SK-N-SH (cell line): Measurements from ENCODE around the gene SLC24A3. TPM values are rescaled to one million over a fixed set of nuclear protein-coding genes. Genes with fewer than 3 reads are reported as not detected.

Experiments
- CTCF ChIA-PET: fragments of 300-600, 350-600 bp; formaldehyde crosslinking; extraction: SDS; loops from one replicate; lab custom pipeline; 2021; lab: Yijun Ruan, JAX
- POLR2A ChIA-PET: fragments of 350-600 bp; sonication (Branson Sonifier 250); formaldehyde crosslinking; extraction: SDS; loops from one replicate; lab custom pipeline; 2020; ENCODE audit warnings: antibody characterized with exemption, inconsistent platforms; lab: Yijun Ruan, JAX
- DNase-seq: peaks from one replicate; pipeline ENCODE4 v3.0.0; 2012
- H2AFZ ChIP-seq: fragments of 200-600 bp; sonication (generic); 2 replicates; pipeline ENCODE4 v1.8.1; 2016; ENCODE audit warnings: antibody characterized with exemption, mild to moderate bottlenecking, low read depth
- H3F3A ChIP-seq: fragments of 200-600 bp; sonication (generic); replicated peaks from 2 replicates; pipeline ENCODE3; 2016; ENCODE audit warnings: antibody characterized with exemption, mild to moderate bottlenecking; ENCODE audit not compliant: insufficient read depth
- H3K27ac ChIP-seq, 2 experiments: fragments of 200-500 bp in 1 of 2; fragments of 200-600 bp in 1 of 2; sonication (Bioruptor generic) in 1 of 2; sonication (generic), shearing (Covaris generic) in 1 of 2; 2 replicates each; pipeline versions ENCODE4 v1.5.1 to v1.6.1; 2014 to 2016; ENCODE audit warnings: low read depth in 2 of 2, inconsistent platforms in 1 of 2, low read length in 1 of 2, mild to moderate bottlenecking in 1 of 2, mixed read lengths in 1 of 2
- H3K27me3 ChIP-seq: fragments of 200-600 bp; sonication (generic), shearing (Covaris generic); 2 replicates; pipeline ENCODE4 v1.6.1; 2016; ENCODE audit warnings: mixed run types; ENCODE audit not compliant: insufficient read depth
- H3K36me3 ChIP-seq, 2 experiments: fragments of 200-500 bp in 1 of 2; fragments of 200-600 bp in 1 of 2; sonication (Bioruptor generic) in 1 of 2; sonication (generic) in 1 of 2; replicated peaks in 1 of 2; 2 replicates each; pipeline versions ENCODE3 to v1.5.1; 2014 to 2016; ENCODE audit warnings: low read length in 1 of 2, mild to moderate bottlenecking in 1 of 2; ENCODE audit not compliant: insufficient read depth in 2 of 2, control insufficient read depth in 1 of 2
- H3K4me1 ChIP-seq, 2 experiments: fragments of 200-500 bp in 1 of 2; fragments of 200-600 bp in 1 of 2; sonication (Bioruptor generic) in 1 of 2; sonication (generic), shearing (Covaris generic) in 1 of 2; 2 replicates each; pipeline versions ENCODE4 v1.5.1 to v1.6.1; 2014 to 2016; ENCODE audit warnings: low read depth in 1 of 2, low read length in 1 of 2, mixed run types in 1 of 2; ENCODE audit not compliant: insufficient read depth in 2 of 2, control insufficient read depth in 1 of 2
- H3K4me2 ChIP-seq: fragments of 200-600 bp; sonication (generic), shearing (Covaris generic); 2 replicates; pipeline ENCODE4 v1.6.1; 2017; ENCODE audit warnings: mixed run types
- H3K4me3 ChIP-seq, 2 experiments: fragments of 200-500 bp in 1 of 2; fragments of 200-600 bp in 1 of 2; sonication (Bioruptor generic) in 1 of 2; sonication (generic), shearing (Covaris generic) in 1 of 2; 2 replicates each; pipeline versions ENCODE4 v1.5.1 to v1.8.1; 2014 to 2016; ENCODE audit warnings: low read depth in 2 of 2, inconsistent platforms in 1 of 2, low read length in 1 of 2, mild to moderate bottlenecking in 1 of 2, mixed read lengths in 1 of 2, moderate library complexity in 1 of 2
- H3K79me2 ChIP-seq: fragments of 200-600 bp; sonication (generic); 2 replicates; pipeline ENCODE4 v1.8.1; 2017; ENCODE audit warnings: mild to moderate bottlenecking; ENCODE audit not compliant: insufficient read depth
- H3K9ac ChIP-seq: fragments of 200-600 bp; sonication (generic); 2 replicates; pipeline ENCODE4 v1.6.1; 2017; ENCODE audit warnings: mixed run types
- H3K9me2 ChIP-seq: fragments of 200-600 bp; sonication (generic); 2 replicates; pipeline ENCODE4 v1.6.1; 2017; ENCODE audit warnings: mixed run types
- H3K9me3 ChIP-seq: fragments of 200-600 bp; sonication (generic); 2 replicates; pipeline ENCODE4 v1.6.1; 2017; ENCODE audit warnings: mixed run types, mild to moderate bottlenecking, moderate library complexity
- H4K20me1 ChIP-seq: fragments of 200-600 bp; sonication (generic); 2 replicates; pipeline ENCODE4 v1.6.1; 2017; ENCODE audit warnings: mild to moderate bottlenecking, mixed run types; ENCODE audit not compliant: insufficient read depth
- ELF1 ChIP-seq: IDR thresholded peaks from 2 replicates; pipeline ENCODE4 v1.4.0; 2012
- EZH2phosphoT487 ChIP-seq: fragments of 200-600 bp; sonication (generic); IDR thresholded peaks from 2 replicates; pipeline ENCODE4 v1.6.1; 2017; ENCODE audit warnings: low read depth, mixed run types, mild to moderate bottlenecking, antibody characterized with exemption, moderate library complexity, borderline replicate concordance
- GABPA ChIP-seq: IDR thresholded peaks from 2 replicates; pipeline ENCODE4 v1.4.0; 2012; ENCODE audit warnings: low read depth, mild to moderate bottlenecking
- JUND ChIP-seq: IDR thresholded peaks from 2 replicates; pipeline ENCODE4 v1.4.0; 2012
- MEF2A ChIP-seq: IDR thresholded peaks from 2 replicates; pipeline ENCODE4 v1.4.0; 2012; ENCODE audit warnings: low read depth, borderline replicate concordance
- MXI1 ChIP-seq: IDR thresholded peaks from 2 replicates; pipeline ENCODE4 v1.6.1; 2012; ENCODE audit warnings: mild to moderate bottlenecking, low read depth, low read length, improper control_type of control experiment
- RAD21 ChIP-seq: IDR thresholded peaks from 2 replicates; pipeline ENCODE4 v1.6.1; 2012; ENCODE audit warnings: mild to moderate bottlenecking, low read length
- RCOR1 ChIP-seq: fragments of 150-350 bp; IDR thresholded peaks from 2 replicates; pipeline ENCODE4 v1.6.1; 2017; ENCODE audit warnings: antibody characterized with exemption, low read length
- RXRA ChIP-seq: IDR thresholded peaks from 2 replicates; pipeline ENCODE4 v1.4.0; 2012; ENCODE audit warnings: low read depth, mild to moderate bottlenecking, borderline replicate concordance
- SMC3 ChIP-seq: IDR thresholded peaks from 2 replicates; pipeline ENCODE4 v1.6.1; 2012; ENCODE audit warnings: low read depth, low read length, improper control_type of control experiment
- TEAD4 ChIP-seq: IDR thresholded peaks from 2 replicates; pipeline ENCODE4 v1.4.0; 2012; ENCODE audit warnings: mild to moderate bottlenecking, borderline replicate concordance; ENCODE audit not compliant: insufficient read depth
- WGBS: methylation state at CpG from one replicate; pipeline ENCODE4 v1.1.6; 2017; ENCODE audit warnings: low lambda C conversion rate; 5-methylcytosine and 5-hydroxymethylcytosine counted together
- polyA plus RNA-seq, 3 experiments: library from polyadenylated mRNA; depleted of rRNA; stranded (reverse); fragments of >200 nt; gene quantifications; 2 replicates each; pipeline ENCODE4 v1.2.3, GENCODE V29; 2012
- TF ChIP-seq, protein P1 (sequence below): fragments of 150-350 bp; IDR thresholded peaks from 2 replicates; pipeline ENCODE4 v1.6.1; 2017; ENCODE audit warnings: antibody characterized with exemption, low read length, low read depth, borderline replicate concordance
- TF ChIP-seq, protein P2 (sequence below): IDR thresholded peaks from 2 replicates; pipeline ENCODE4; 2012
- TF ChIP-seq, protein P3 (sequence below): IDR thresholded peaks from 2 replicates; pipeline ENCODE4 v1.6.1; 2012; ENCODE audit warnings: mild to moderate bottlenecking, low read depth, low read length, moderate library complexity
- TF ChIP-seq, protein P4 (sequence below): fragments of 200-600 bp; sonication (generic); IDR thresholded peaks from 2 replicates; pipeline ENCODE4 v1.6.1; 2017; ENCODE audit warnings: antibody characterized with exemption, mild to moderate bottlenecking, moderate library complexity

SLC24A3 gene
- polyA plus RNA-seq, 1 of the 3 experiments (the other 2 are of a cell fraction): not detected

DNA sequence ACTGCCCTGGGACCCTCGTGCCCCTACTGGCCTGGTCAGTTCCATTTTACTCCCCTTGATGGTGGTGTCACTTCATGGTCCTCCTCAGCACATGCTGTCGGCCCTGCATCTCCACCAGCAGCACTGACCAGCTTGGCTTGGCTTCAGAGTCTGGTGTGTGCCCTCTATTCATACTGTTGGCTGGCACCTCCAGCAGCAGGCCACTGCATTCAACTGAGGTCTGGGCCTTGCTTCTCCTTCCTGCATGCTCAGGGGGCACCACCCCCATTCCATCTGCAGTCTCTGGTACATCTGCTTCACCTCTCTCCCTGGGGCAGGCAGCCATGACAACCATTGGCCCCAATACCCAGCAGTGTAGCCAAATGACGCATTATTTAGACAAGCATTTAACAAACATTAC, 155.9 kb downstream of the SLC24A3 start (continued):
- no peak for TF ChIP-seq MEF2A
- TF ChIP-seq, protein P1, sequence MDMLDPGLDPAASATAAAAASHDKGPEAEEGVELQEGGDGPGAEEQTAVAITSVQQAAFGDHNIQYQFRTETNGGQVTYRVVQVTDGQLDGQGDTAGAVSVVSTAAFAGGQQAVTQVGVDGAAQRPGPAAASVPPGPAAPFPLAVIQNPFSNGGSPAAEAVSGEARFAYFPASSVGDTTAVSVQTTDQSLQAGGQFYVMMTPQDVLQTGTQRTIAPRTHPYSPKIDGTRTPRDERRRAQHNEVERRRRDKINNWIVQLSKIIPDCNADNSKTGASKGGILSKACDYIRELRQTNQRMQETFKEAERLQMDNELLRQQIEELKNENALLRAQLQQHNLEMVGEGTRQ: no peak
- no peak for TF ChIP-seq RCOR1
- TF ChIP-seq, protein P2, sequence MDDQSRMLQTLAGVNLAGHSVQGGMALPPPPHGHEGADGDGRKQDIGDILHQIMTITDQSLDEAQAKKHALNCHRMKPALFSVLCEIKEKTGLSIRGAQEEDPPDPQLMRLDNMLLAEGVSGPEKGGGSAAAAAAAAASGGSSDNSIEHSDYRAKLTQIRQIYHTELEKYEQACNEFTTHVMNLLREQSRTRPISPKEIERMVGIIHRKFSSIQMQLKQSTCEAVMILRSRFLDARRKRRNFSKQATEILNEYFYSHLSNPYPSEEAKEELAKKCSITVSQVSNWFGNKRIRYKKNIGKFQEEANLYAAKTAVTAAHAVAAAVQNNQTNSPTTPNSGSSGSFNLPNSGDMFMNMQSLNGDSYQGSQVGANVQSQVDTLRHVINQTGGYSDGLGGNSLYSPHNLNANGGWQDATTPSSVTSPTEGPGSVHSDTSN: no peak
- TF ChIP-seq JUND: no peak
- no peak for TF ChIP-seq RXRA

DNA sequence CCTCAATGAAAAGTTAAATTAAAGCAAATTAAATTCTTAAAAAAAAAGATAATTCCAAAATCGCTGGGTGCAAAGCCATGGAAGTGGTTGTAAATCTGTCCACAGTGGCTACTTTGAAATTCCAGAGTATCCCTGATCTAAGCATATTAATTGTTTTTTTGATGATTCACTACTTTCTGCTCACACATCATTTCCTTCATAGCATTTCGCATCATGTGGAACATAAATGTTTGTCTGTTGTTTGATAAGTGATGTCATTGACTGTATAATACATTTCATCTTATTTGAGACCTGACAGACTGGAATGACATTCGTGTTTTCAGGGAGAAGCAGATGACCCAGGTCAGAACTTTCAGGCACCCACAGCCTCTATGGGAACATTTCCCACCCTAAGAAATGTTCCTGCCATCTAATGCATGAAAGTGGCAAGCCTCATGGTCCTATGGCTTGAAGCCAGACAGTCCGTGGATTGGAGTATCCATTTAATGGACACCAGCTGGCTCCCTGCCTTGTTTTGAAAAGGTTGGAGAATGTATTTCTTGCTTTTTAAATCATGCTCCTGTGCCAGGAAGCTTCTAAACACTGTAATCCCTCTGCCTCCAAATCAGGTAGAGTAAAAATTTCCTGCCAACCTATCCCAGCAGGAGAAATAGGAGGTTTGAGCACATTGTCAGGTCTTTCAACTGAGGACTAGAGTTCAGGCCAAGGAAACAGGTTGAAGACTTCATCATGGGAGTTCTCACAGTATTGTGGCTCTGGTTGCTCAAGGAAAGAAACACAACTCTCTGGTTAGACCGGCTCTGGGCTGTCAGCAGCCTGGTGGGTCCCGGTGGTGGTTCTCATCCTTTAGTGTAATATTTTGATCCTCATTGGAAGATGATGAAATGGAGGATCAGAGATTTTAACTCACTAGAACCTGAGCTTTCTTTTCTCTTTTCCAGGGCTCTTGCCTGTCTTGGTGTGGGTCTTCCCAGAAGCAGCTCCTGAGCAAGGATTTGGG, 157.9 kb downstream of the SLC24A3 start:
- ChIA-PET POLR2A (no interaction called here), CTCF (no interaction called here)
- no peak for DNase-seq
- Histone ChIP-seq H3F3A (no peaks in the 10 kb centered on the region), H3K36me3 (no peaks in the 10 kb centered on the region), H3K27me3 (0 out of 2 replicates have a peak, but pooled peaks cover 7% of the 10 kb centered on the region), H2AFZ (no peak overlapping the region), H3K79me2 (no peaks in the 10 kb centered on the region), H3K4me1 (no peaks in the 10 kb centered on the region; a peak in 1 of 4 replicates), H3K4me3 (no peak overlapping the region), H3K9me3 (no peaks in the 10 kb centered on the region), H4K20me1 (no peaks in the 10 kb centered on the region), H3K27ac (no peak overlapping the region), H3K4me2 (no peak overlapping the region), H3K9ac (no peak overlapping the region), H3K9me2 (no peaks in the 10 kb centered on the region)
- TF ChIP-seq GABPA (no peak), EZH2phosphoT487 (no peak), ELF1 (no peak), SMC3 (no peak), TEAD4 (no peak), MXI1 (no peak), MEF2A (no peak), RAD21 (no peak)
- TF ChIP-seq, protein P3, sequence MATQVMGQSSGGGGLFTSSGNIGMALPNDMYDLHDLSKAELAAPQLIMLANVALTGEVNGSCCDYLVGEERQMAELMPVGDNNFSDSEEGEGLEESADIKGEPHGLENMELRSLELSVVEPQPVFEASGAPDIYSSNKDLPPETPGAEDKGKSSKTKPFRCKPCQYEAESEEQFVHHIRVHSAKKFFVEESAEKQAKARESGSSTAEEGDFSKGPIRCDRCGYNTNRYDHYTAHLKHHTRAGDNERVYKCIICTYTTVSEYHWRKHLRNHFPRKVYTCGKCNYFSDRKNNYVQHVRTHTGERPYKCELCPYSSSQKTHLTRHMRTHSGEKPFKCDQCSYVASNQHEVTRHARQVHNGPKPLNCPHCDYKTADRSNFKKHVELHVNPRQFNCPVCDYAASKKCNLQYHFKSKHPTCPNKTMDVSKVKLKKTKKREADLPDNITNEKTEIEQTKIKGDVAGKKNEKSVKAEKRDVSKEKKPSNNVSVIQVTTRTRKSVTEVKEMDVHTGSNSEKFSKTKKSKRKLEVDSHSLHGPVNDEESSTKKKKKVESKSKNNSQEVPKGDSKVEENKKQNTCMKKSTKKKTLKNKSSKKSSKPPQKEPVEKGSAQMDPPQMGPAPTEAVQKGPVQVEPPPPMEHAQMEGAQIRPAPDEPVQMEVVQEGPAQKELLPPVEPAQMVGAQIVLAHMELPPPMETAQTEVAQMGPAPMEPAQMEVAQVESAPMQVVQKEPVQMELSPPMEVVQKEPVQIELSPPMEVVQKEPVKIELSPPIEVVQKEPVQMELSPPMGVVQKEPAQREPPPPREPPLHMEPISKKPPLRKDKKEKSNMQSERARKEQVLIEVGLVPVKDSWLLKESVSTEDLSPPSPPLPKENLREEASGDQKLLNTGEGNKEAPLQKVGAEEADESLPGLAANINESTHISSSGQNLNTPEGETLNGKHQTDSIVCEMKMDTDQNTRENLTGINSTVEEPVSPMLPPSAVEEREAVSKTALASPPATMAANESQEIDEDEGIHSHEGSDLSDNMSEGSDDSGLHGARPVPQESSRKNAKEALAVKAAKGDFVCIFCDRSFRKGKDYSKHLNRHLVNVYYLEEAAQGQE: no peak
- TF ChIP-seq, protein P4, sequence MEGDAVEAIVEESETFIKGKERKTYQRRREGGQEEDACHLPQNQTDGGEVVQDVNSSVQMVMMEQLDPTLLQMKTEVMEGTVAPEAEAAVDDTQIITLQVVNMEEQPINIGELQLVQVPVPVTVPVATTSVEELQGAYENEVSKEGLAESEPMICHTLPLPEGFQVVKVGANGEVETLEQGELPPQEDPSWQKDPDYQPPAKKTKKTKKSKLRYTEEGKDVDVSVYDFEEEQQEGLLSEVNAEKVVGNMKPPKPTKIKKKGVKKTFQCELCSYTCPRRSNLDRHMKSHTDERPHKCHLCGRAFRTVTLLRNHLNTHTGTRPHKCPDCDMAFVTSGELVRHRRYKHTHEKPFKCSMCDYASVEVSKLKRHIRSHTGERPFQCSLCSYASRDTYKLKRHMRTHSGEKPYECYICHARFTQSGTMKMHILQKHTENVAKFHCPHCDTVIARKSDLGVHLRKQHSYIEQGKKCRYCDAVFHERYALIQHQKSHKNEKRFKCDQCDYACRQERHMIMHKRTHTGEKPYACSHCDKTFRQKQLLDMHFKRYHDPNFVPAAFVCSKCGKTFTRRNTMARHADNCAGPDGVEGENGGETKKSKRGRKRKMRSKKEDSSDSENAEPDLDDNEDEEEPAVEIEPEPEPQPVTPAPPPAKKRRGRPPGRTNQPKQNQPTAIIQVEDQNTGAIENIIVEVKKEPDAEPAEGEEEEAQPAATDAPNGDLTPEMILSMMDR: no peak
- TF ChIP-seq, protein P1: no peak
- WGBS: 8% methylated on average over 6 of the region's 6 CpGs
